Spleen (tissue), 7 donors: Measurements from ENCODE around the gene ZNF536.

Experiments
- POLR2AphosphoS5 ChIP-seq, 3 donors: sonication (generic); formaldehyde crosslinking; IDR thresholded peaks; one replicate each; pipeline ENCODE4 v1.5.1; 2017; ENCODE audit warnings: antibody characterized with exemption in 3 of 3
- TF ChIP-seq, protein P1 (sequence below), 11 experiments: fragments of 200-600 bp in 7 of 11; fragments of 450-650 bp in 4 of 11; sonication (generic) in 4 of 11; IDR thresholded peaks in 8 of 11; conservative IDR thresholded peaks in 3 of 11; 1 replicate in 7 of 11; 2 replicates in 4 of 11; pipeline versions ENCODE4 v1.4.0 to v1.8.0; 2016 to 2021; ENCODE audit warnings: antibody characterized with exemption in 11 of 11, inconsistent platforms in 4 of 11, mild to moderate bottlenecking in 1 of 11
- donor health status: DM: no; HTN: no; CAD: no; lungs with moderate emphysema.
- donor health status: DM: no; HTN: no; CAD: no.
- donor health status: DM: no; HTN: no; CAD: no.

DNA sequence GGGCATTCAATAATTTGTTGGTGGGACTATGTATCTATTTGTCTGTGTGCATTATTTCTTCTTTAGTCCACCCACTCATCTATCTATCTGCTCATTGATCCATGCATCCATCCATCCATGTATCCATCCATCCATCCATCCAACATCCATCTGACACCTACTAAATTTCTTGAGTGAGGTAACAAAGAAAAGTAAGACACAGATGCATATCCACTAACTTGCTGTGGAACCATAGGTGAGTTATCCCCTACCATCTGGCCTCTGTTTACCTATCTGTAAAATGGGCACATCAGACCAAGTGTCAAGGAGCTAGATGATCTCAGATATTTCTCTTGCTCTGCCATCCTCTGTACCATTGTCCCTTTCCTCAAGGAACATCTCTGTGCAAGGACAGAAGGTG is 54.7 kb downstream of the ZNF536 start:
- TF ChIP-seq, protein P1, sequence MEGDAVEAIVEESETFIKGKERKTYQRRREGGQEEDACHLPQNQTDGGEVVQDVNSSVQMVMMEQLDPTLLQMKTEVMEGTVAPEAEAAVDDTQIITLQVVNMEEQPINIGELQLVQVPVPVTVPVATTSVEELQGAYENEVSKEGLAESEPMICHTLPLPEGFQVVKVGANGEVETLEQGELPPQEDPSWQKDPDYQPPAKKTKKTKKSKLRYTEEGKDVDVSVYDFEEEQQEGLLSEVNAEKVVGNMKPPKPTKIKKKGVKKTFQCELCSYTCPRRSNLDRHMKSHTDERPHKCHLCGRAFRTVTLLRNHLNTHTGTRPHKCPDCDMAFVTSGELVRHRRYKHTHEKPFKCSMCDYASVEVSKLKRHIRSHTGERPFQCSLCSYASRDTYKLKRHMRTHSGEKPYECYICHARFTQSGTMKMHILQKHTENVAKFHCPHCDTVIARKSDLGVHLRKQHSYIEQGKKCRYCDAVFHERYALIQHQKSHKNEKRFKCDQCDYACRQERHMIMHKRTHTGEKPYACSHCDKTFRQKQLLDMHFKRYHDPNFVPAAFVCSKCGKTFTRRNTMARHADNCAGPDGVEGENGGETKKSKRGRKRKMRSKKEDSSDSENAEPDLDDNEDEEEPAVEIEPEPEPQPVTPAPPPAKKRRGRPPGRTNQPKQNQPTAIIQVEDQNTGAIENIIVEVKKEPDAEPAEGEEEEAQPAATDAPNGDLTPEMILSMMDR (IDR thresholded peaks at IDR 0.05 in 8 of 11, conservative IDR thresholded peaks at IDR 0.05 in 3 of 11): no peak
- TF ChIP-seq POLR2AphosphoS5 (IDR thresholded peaks at IDR 0.05): no peak
